HepG2 (cell line): ENCODE data around the gene PMEPA1. TPM values are rescaled to one million over a fixed set of nuclear protein-coding genes. Genes with fewer than 3 reads are reported as not detected.

Source experiments
- ATAC-seq: fragments of 200-7000 bp; cut with Tn5 transposase; 3 replicates; pipeline ENCODE4 v1.9.1; 2020; ENCODE audit warnings: mild to moderate bottlenecking, moderate library complexity
- BruUV-seq: library from RNA; stranded (reverse); fragments of 400-500 nt; replicated peaks from 2 replicates; lab custom pipeline; 2021; lab: Mats Ljungman, UMichigan
- CTCF ChIA-PET: fragments of 300-600 bp; formaldehyde crosslinking; extraction: SDS; loops from one replicate; lab custom pipeline; 2021; ENCODE audit warnings: low total read pairs, inconsistent platforms, low intra/inter-chr PET ratio; lab: Yijun Ruan, JAX
- POLR2A ChIA-PET: fragments of 350-600 bp; sonication (Branson Sonifier 250); formaldehyde crosslinking; loops from one replicate; lab custom pipeline; 2020; ENCODE audit warnings: antibody characterized with exemption, inconsistent platforms; lab: Yijun Ruan, JAX
- DNase-seq: peaks from one replicate; pipeline ENCODE4 v3.0.0-alpha.2; 2015; ENCODE audit warnings: low spot score
- FAIRE-seq: peaks from 3 replicates; lab custom pipeline; 2011; peaks lifted over from hg19 to GRCh38; lab: Jason Lieb, UNC
- H2AFZ ChIP-seq: one replicate; pipeline ENCODE4 v1.6.1; 2011; ENCODE audit warnings: low read length, inconsistent platforms
- H3K27ac ChIP-seq: fragments of 300-600 bp; 3 replicates; pipeline ENCODE4 v1.8.0; 2011; ENCODE audit warnings: mixed run types, mild to moderate bottlenecking, mixed read lengths, low read length, inconsistent platforms; ENCODE audit not compliant: insufficient read depth; ENCODE audit errors: extremely low read length
- H3K27me3 ChIP-seq, 2 experiments: fragments of 200-600 bp in 1 of 2; 2 replicates in 1 of 2; 3 replicates in 1 of 2; pipeline versions ENCODE4 v1.6.0 to v1.8.0; 2011; ENCODE audit warnings: low read length in 2 of 2, mild to moderate bottlenecking in 2 of 2, moderate library complexity in 2 of 2, inconsistent platforms in 1 of 2; ENCODE audit not compliant: insufficient read depth in 2 of 2, control insufficient read depth in 1 of 2
- H3K36me3 ChIP-seq, 2 experiments: fragments of 200-600 bp in 1 of 2; replicated peaks in 1 of 2; 2 replicates in 1 of 2; 3 replicates in 1 of 2; pipeline versions ENCODE4 v1.5.1 to v1.8.0; 2011; ENCODE audit warnings: low read length in 2 of 2, inconsistent platforms in 1 of 2; ENCODE audit not compliant: insufficient read depth in 2 of 2, control insufficient read depth in 1 of 2
- H3K4me1 ChIP-seq: 2 replicates; pipeline ENCODE4 v1.5.1; 2012; ENCODE audit warnings: low read length, inconsistent platforms; ENCODE audit not compliant: insufficient read depth
- H3K4me2 ChIP-seq: 2 replicates; pipeline ENCODE4 v1.6.0; 2011; ENCODE audit warnings: low read depth, low read length, inconsistent platforms
- H3K4me3 ChIP-seq, 3 experiments: fragments of 200-600 bp in 1 of 3; sonication (generic), shearing (Covaris generic) in 1 of 3; replicated peaks in 1 of 3; 2 replicates each; pipeline ENCODE4 v1.5.1; 2011 to 2016; ENCODE audit warnings: low read length in 3 of 3, inconsistent platforms in 2 of 3, low read depth in 2 of 3, mild to moderate bottlenecking in 2 of 3, control low read depth in 1 of 3, mixed read lengths in 1 of 3; ENCODE audit not compliant: insufficient read depth in 1 of 3
- H3K79me2 ChIP-seq: one replicate; pipeline ENCODE4 v1.6.1; 2011; ENCODE audit warnings: low read length, inconsistent platforms; ENCODE audit not compliant: insufficient read depth
- H3K9ac ChIP-seq: 2 replicates; pipeline ENCODE4 v1.6.0; 2011; ENCODE audit warnings: mild to moderate bottlenecking, low read depth, low read length, inconsistent platforms; ENCODE audit not compliant: insufficient read depth
- H3K9me3 ChIP-seq: 2 replicates; pipeline ENCODE4 v1.5.1; 2012; ENCODE audit warnings: mild to moderate bottlenecking, low read length
- H4K20me1 ChIP-seq: 2 replicates; pipeline ENCODE4 v1.6.0; 2011; ENCODE audit warnings: inconsistent platforms, mild to moderate bottlenecking, low read length, moderate library complexity; ENCODE audit not compliant: insufficient read depth
- FOXA3 ChIP-seq: IDR thresholded peaks from 2 replicates; pipeline ENCODE4 v1.6.1; 2016; ENCODE audit warnings: missing genetic modification reagents, missing compliant biosample characterization
- GFI1 ChIP-seq: sonication (generic); formaldehyde crosslinking; IDR thresholded peaks from 2 replicates; pipeline ENCODE4 v1.5.0; 2020; ENCODE audit warnings: missing genetic modification reagents, mild to moderate bottlenecking, borderline replicate concordance
- HINFP ChIP-seq: sonication (generic); formaldehyde crosslinking; IDR thresholded peaks from 2 replicates; pipeline ENCODE4 v1.4.0; 2020; ENCODE audit warnings: low read depth, mild to moderate bottlenecking, missing genetic modification reagents
- KDM4B ChIP-seq: sonication (generic); formaldehyde crosslinking; IDR thresholded peaks from 2 replicates; pipeline ENCODE4 v1.4.0; 2020; ENCODE audit warnings: missing genetic modification reagents
- PRDM4 ChIP-seq: sonication (generic); formaldehyde crosslinking; IDR thresholded peaks from 2 replicates; pipeline ENCODE4 v1.9.0; 2021; ENCODE audit warnings: missing genetic modification reagents, borderline replicate concordance
- RBFOX2 ChIP-seq: fragments of 200-400 bp; formaldehyde crosslinking; IDR thresholded peaks from 2 replicates; pipeline ENCODE4 v1.6.1; 2017; ENCODE audit warnings: low read depth, mild to moderate bottlenecking, low read length
- SMAD1 ChIP-seq: sonication (generic); formaldehyde crosslinking; IDR thresholded peaks from 2 replicates; pipeline ENCODE4 v1.4.0; 2020; ENCODE audit warnings: missing genetic modification reagents, low read depth, mild to moderate bottlenecking, borderline replicate concordance
- TSC22D2 ChIP-seq: sonication (generic); formaldehyde crosslinking; IDR thresholded peaks from 2 replicates; pipeline ENCODE4 v1.5.1; 2020; ENCODE audit warnings: missing genetic modification reagents, mild to moderate bottlenecking, borderline replicate concordance
- ZKSCAN5 ChIP-seq: sonication (generic); formaldehyde crosslinking; IDR thresholded peaks from 2 replicates; pipeline ENCODE4 v1.5.1; 2020; ENCODE audit warnings: mild to moderate bottlenecking, missing genetic modification reagents
- ZNF256 ChIP-seq: sonication (generic); formaldehyde crosslinking; conservative IDR thresholded peaks from 2 replicates; pipeline ENCODE4 v1.4.0; 2020; ENCODE audit warnings: missing genetic modification reagents
- ZNF543 ChIP-seq: sonication (generic); formaldehyde crosslinking; IDR thresholded peaks from 2 replicates; pipeline ENCODE4 v1.4.0; 2020; ENCODE audit warnings: mild to moderate bottlenecking, missing genetic modification reagents
- ZNF562 ChIP-seq: sonication (generic); formaldehyde crosslinking; IDR thresholded peaks from 2 replicates; pipeline ENCODE4 v1.8.0; 2022; ENCODE audit warnings: missing genetic modification reagents, borderline replicate concordance
- WGBS: methylation state at CpG from one replicate; pipeline ENCODE4 v1.1.6; 2017; ENCODE audit warnings: low lambda C conversion rate; 5-methylcytosine and 5-hydroxymethylcytosine counted together
- in situ Hi-C: cut with HindIII; loops from 2 replicates; pipeline ENCODE4 v1.10.0; 2017; ENCODE audit warnings: low pct_unique_long_range_greater_than_20kb; ENCODE audit not compliant: extremely low pct_ligation_motif_present
- intact Hi-C: fragments of 100-400 bp; cut with micrococcal nuclease; formaldehyde crosslinking; loops from one replicate; pipeline ENCODE4 v1.10.0; 2022; ENCODE audit not compliant: unreplicated experiment
- polyA plus RNA-seq, 8 experiments: library from polyadenylated mRNA; depleted of rRNA in 3 of 8; stranded (reverse) in 7 of 8; unstranded in 1 of 8; fragments of >200 nt; fragmentation: Illumina TruSeq in 4 of 8; extraction: Trizol in 4 of 8; gene quantifications; 2 replicates each; pipeline versions ENCODE4 v1.2.1 to v1.2.3, GENCODE V29; 2011 to 2016; ENCODE audit warnings: low read depth in 4 of 8, missing spikeins in 1 of 8, mixed read lengths in 1 of 8; ENCODE audit not compliant: insufficient read depth in 1 of 8
- total RNA-seq, 5 experiments: library from RNA; depleted of rRNA; stranded (reverse); fragments of >200 nt; fragmentation: Illumina TruSeq; extraction: Trizol; gene quantifications; 2 replicates each; pipeline ENCODE4 v1.2.3, GENCODE V29; 2016; ENCODE audit warnings: low read depth in 1 of 5
- TF ChIP-seq, protein P1 (sequence below): sonication (generic); formaldehyde crosslinking; IDR thresholded peaks from 2 replicates; pipeline ENCODE4 v1.4.0; 2020; ENCODE audit warnings: mild to moderate bottlenecking, missing genetic modification reagents, borderline replicate concordance

The PMEPA1 gene
- total and polyA plus RNA-seq, 2 of the 13 experiments (the other 11 are each of a cell fraction or from before 2014, with no cell fraction given), result not detected

GRCh38 chr20:57683881-57684807, 25.7 kb downstream of the PMEPA1 start:
- Histone ChIP-seq H3K4me3 (no peak overlapping the region), H3K27me3 (peaks cover 28 to 100% of the 10 kb centered on the region in 2 experiments), H4K20me1 (no peaks in the 10 kb centered on the region; the same call in 1 of the 2 replicates), H3K9ac (no peak overlapping the region), H2AFZ (no peak overlapping the region), H3K4me2 (no peak overlapping the region), H3K79me2 (no peaks in the 10 kb centered on the region), H3K4me1 (no peaks in the 10 kb centered on the region), H3K27ac (no peak overlapping the region), H3K9me3 (no peaks in the 10 kb centered on the region), H3K36me3 (no peaks in the 10 kb centered on the region)
- intact Hi-C loops (no loop called here), in situ Hi-C loops (no loop called here)
- CTCF ChIA-PET, result no interaction called here
- DNase-seq (no peak), FAIRE-seq (no peak), ATAC-seq (no peak)
- TF ChIP-seq GFI1, result no peak
- no peak for TF ChIP-seq RBFOX2
- no peak for TF ChIP-seq FOXA3 (CRISPR knock-in tag)
- TF ChIP-seq, protein P1, sequence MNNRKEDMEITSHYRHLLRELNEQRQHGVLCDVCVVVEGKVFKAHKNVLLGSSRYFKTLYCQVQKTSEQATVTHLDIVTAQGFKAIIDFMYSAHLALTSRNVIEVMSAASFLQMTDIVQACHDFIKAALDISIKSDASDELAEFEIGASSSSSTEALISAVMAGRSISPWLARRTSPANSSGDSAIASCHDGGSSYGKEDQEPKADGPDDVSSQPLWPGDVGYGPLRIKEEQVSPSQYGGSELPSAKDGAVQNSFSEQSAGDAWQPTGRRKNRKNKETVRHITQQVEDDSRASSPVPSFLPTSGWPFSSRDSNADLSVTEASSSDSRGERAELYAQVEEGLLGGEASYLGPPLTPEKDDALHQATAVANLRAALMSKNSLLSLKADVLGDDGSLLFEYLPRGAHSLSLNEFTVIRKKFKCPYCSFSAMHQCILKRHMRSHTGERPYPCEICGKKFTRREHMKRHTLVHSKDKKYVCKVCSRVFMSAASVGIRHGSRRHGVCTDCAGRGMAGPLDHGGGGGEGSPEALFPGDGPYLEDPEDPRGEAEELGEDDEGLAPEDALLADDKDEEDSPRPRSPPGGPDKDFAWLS, result no peak
- TF ChIP-seq HINFP, result no peak
- no peak for TF ChIP-seq ZNF562 (CRISPR knock-in tag)
- TF ChIP-seq ZNF256 (CRISPR knock-in tag), result no peak
- TF ChIP-seq ZNF543 (CRISPR knock-in tag), result no peak
- no peak for TF ChIP-seq TSC22D2 (CRISPR knock-in tag)
- TF ChIP-seq PRDM4, result no peak
- TF ChIP-seq SMAD1 (CRISPR knock-in tag), result no peak
- TF ChIP-seq KDM4B (CRISPR knock-in tag), result no peak
- TF ChIP-seq ZKSCAN5 (CRISPR knock-in tag), result no peak
- BruUV-seq, result no TSS peak
- POLR2A ChIA-PET, result no interaction called here
- WGBS, result 40% methylated on average over 26 of the region's 26 CpGs
